ENCODE measurements around the gene MAP2K3. TPM values are rescaled to one million over a fixed set of nuclear protein-coding genes. Genes with fewer than 3 reads are reported as not detected.
A peak's percentile ranks its signal among the peaks of the same experiment; 100 is the strongest.

Gene MAP2K3
- 32.2 and 42.6 TPM in 2 replicates for total RNA-seq (2014; rRNA removed; shearing (Covaris generic))
- 119 and 125 TPM in 2 replicates for polyA plus RNA-seq (2016; fragmentation: Nextera tagmentation; extraction: Ambion mirVana)

GRCh38 chr17:21284319-21285163 lies at the start of gene MAP2K3:
TSS of gene MAP2K3 (plus strand) at chr17:21284711. CDS start at chr17:21284921, 210 bp downstream.
- 0 to 2% methylated on average over 43 to 52 of the region's 88 CpGs for WGBS, 2 experiments (ENCODE audit: low coverage in 1 of 2, low lambda C conversion rate in 2 of 2, missing lambda C conversion rate in 2 of 2)
- H3K9me2 ChIP-seq (ENCODE audit: insufficient read depth): no peaks in the 10 kb centered on the region
- no peaks in the 10 kb centered on the region for H3K36me3 ChIP-seq (ENCODE audit: low read depth)
- peak within 1 kb of the TSS; percentile 96 for H3K27ac ChIP-seq
- no peaks in the 10 kb centered on the region for H3K9me3 ChIP-seq (ENCODE audit: low read depth)
- peak within 1 kb of the TSS; percentile 55 for H2AFZ ChIP-seq
- H3K4me1 ChIP-seq (ENCODE audit: insufficient read depth): peaks cover 38% of the 10 kb centered on the region
- in situ Hi-C loops (cut with MboI): no loop called here
- H3K4me2 ChIP-seq (ENCODE audit: unreplicated experiment): peak within 1 kb of the TSS; percentile 97
- no peaks in the 10 kb centered on the region for H3K27me3 ChIP-seq (replicated peaks; ENCODE audit: insufficient read depth)
- H3K79me2 ChIP-seq (ENCODE audit: insufficient read depth): peaks cover 49% of the 10 kb centered on the region
- peak within 1 kb of the TSS; percentile 88 for H3K4me3 ChIP-seq
- TF ChIP-seq EZH2 (IDR thresholded peaks at IDR 0.05; ENCODE audit: insufficient read depth, poor library complexity, severe bottlenecking) (no peak), EZH2phosphoT487 (IDR thresholded peaks at IDR 0.05; ENCODE audit: insufficient read depth, low read depth) (no peak)
- peak; percentile 100 for DNase-seq
- H3F3A ChIP-seq (ENCODE audit: insufficient read depth): peaks cover 48% of the 10 kb centered on the region
- no peaks in the 10 kb centered on the region for H4K20me1 ChIP-seq (ENCODE audit: insufficient read depth)
- peak within 1 kb of the TSS; percentile 98 for H3K9ac ChIP-seq

- Histone ChIP-seq H3F3A (ENCODE audit: insufficient read depth) (no peaks in the 10 kb centered on the region), H3K27me3 (replicated peaks; ENCODE audit: insufficient read depth) (no peaks in the 10 kb centered on the region), H3K27ac (no peak overlapping the region), H3K9me2 (ENCODE audit: insufficient read depth) (no peaks in the 10 kb centered on the region), H3K36me3 (ENCODE audit: low read depth) (no peaks in the 10 kb centered on the region), H3K79me2 (ENCODE audit: insufficient read depth) (no peaks in the 10 kb centered on the region), H3K9me3 (ENCODE audit: low read depth) (no peaks in the 10 kb centered on the region), H4K20me1 (ENCODE audit: insufficient read depth) (no peaks in the 10 kb centered on the region), H3K4me1 (ENCODE audit: insufficient read depth) (no peaks in the 10 kb centered on the region), H3K4me2 (ENCODE audit: unreplicated experiment) (no peak overlapping the region), H2AFZ (no peak overlapping the region), H3K4me3 (no peak overlapping the region), H3K9ac (no peak overlapping the region)
- 80 to 86% methylated on average over 1 of the region's 1 CpG for WGBS, 2 experiments (ENCODE audit: low coverage in 1 of 2, low lambda C conversion rate in 2 of 2, missing lambda C conversion rate in 2 of 2)
- in situ Hi-C loops (cut with MboI): loop anchor here (10.0 kb wide), 1 partner anchor 71 kb away; no protein-coding TSS in a partner anchor
- TF ChIP-seq EZH2phosphoT487 (IDR thresholded peaks at IDR 0.05; ENCODE audit: insufficient read depth, low read depth) (no peak), EZH2 (IDR thresholded peaks at IDR 0.05; ENCODE audit: insufficient read depth, poor library complexity, severe bottlenecking) (no peak)
- no peak for DNase-seq
Observed at GRCh38 chr17:21235921-21236320, 48.6 kb upstream of the MAP2K3 start.

- no peak overlapping the region for H3K4me3 ChIP-seq
- no peak overlapping the region for H3K27ac ChIP-seq
- H4K20me1 ChIP-seq (ENCODE audit: insufficient read depth): no peaks in the 10 kb centered on the region
- H3K9me3 ChIP-seq (ENCODE audit: low read depth): no peaks in the 10 kb centered on the region
- in situ Hi-C loops (cut with MboI): loop anchor here (10.0 kb wide), 1 partner anchor 75 kb away; no protein-coding TSS in a partner anchor
- H3K9me2 ChIP-seq (ENCODE audit: insufficient read depth): no peaks in the 10 kb centered on the region
- no peaks in the 10 kb centered on the region for H3F3A ChIP-seq (ENCODE audit: insufficient read depth)
- no peak overlapping the region for H2AFZ ChIP-seq
- 69 to 71% methylated on average over 12 of the region's 12 CpGs for WGBS, 2 experiments (ENCODE audit: low coverage in 1 of 2, low lambda C conversion rate in 2 of 2, missing lambda C conversion rate in 2 of 2)
- H3K79me2 ChIP-seq (ENCODE audit: insufficient read depth): no peaks in the 10 kb centered on the region
- H3K4me2 ChIP-seq (ENCODE audit: unreplicated experiment): no peak overlapping the region
- H3K27me3 ChIP-seq (replicated peaks; ENCODE audit: insufficient read depth): no peaks in the 10 kb centered on the region
- no peaks in the 10 kb centered on the region for H3K36me3 ChIP-seq (ENCODE audit: low read depth)
- TF ChIP-seq EZH2phosphoT487 (IDR thresholded peaks at IDR 0.05; ENCODE audit: insufficient read depth, low read depth) (no peak), EZH2 (IDR thresholded peaks at IDR 0.05; ENCODE audit: insufficient read depth, poor library complexity, severe bottlenecking) (no peak)
- DNase-seq: peak; percentile 67
- no peaks in the 10 kb centered on the region for H3K4me1 ChIP-seq (ENCODE audit: insufficient read depth)
- no peak overlapping the region for H3K9ac ChIP-seq
Observed at GRCh38 chr17:21239680-21240368, 44.7 kb upstream of the MAP2K3 start.

GRCh38 chr17:21240369-21241055 lies 44.0 kb upstream of the MAP2K3 start:
- in situ Hi-C loops (cut with MboI): no loop called here
- Histone ChIP-seq H3K9ac (no peak overlapping the region), H3K36me3 (ENCODE audit: low read depth) (no peaks in the 10 kb centered on the region), H3K4me3 (no peak overlapping the region), H2AFZ (no peak overlapping the region), H3K9me3 (ENCODE audit: low read depth) (no peaks in the 10 kb centered on the region), H3K79me2 (ENCODE audit: insufficient read depth) (no peaks in the 10 kb centered on the region), H3K4me1 (ENCODE audit: insufficient read depth) (no peaks in the 10 kb centered on the region), H3K27me3 (replicated peaks; ENCODE audit: insufficient read depth) (no peaks in the 10 kb centered on the region), H3F3A (ENCODE audit: insufficient read depth) (no peaks in the 10 kb centered on the region), H3K4me2 (ENCODE audit: unreplicated experiment) (no peak overlapping the region), H4K20me1 (ENCODE audit: insufficient read depth) (no peaks in the 10 kb centered on the region), H3K27ac (no peak overlapping the region), H3K9me2 (ENCODE audit: insufficient read depth) (no peaks in the 10 kb centered on the region)
- 75 to 76% methylated on average over 23 to 25 of the region's 25 CpGs for WGBS, 2 experiments (ENCODE audit: low coverage in 1 of 2, low lambda C conversion rate in 2 of 2, missing lambda C conversion rate in 2 of 2)
- DNase-seq: no peak
- TF ChIP-seq EZH2phosphoT487 (IDR thresholded peaks at IDR 0.05; ENCODE audit: insufficient read depth, low read depth) (no peak), EZH2 (IDR thresholded peaks at IDR 0.05; ENCODE audit: insufficient read depth, poor library complexity, severe bottlenecking) (no peak)

Measured in GM23248 (cell line).